WTC11 (cell line): ENCODE data around the gene THAP6.
"Not testable (repeated sequence)": the region's sequence is repeated elsewhere in the genome, so short reads cannot be mapped to it uniquely, and the experiment has no call there.

Experiments
- CREB1 ChIP-seq: sonication (generic); formaldehyde crosslinking; IDR thresholded peaks from 2 replicates; pipeline ENCODE4 v1.8.0; 2023; ENCODE audit warnings: mild to moderate bottlenecking, missing genetic modification reagents
- CTCF ChIP-seq: fragments of 200-600 bp; IDR thresholded peaks from 2 replicates; pipeline ENCODE4 v1.8.0; 2022; ENCODE audit warnings: antibody characterized with exemption
- MAX ChIP-seq: sonication (generic); formaldehyde crosslinking; IDR thresholded peaks from 2 replicates; pipeline ENCODE4 v1.8.0; 2022; ENCODE audit warnings: mild to moderate bottlenecking, missing genetic modification reagents
- NR2C2 ChIP-seq: sonication (generic); formaldehyde crosslinking; IDR thresholded peaks from 2 replicates; pipeline ENCODE4 v1.8.0; 2022; ENCODE audit warnings: mild to moderate bottlenecking, missing genetic modification reagents
- TEAD4 ChIP-seq: sonication (generic); formaldehyde crosslinking; IDR thresholded peaks from 2 replicates; pipeline ENCODE4 v1.8.0; 2022; ENCODE audit warnings: mild to moderate bottlenecking, missing genetic modification reagents
- TP53 ChIP-seq: sonication (generic); formaldehyde crosslinking; IDR thresholded peaks from 2 replicates; pipeline ENCODE4 v1.8.1; 2023; ENCODE audit warnings: mild to moderate bottlenecking, missing genetic modification reagents

GRCh38 chr4:75533339-75533887, 19.1 kb downstream of the THAP6 start:
- TF ChIP-seq MAX (CRISPR knock-in tag); CTCF; NR2C2 (CRISPR knock-in tag); CREB1 (CRISPR knock-in tag); TEAD4 (CRISPR knock-in tag); TP53 (CRISPR knock-in tag): not testable (repeated sequence)
